ENCODE data around the gene CR1L. TPM values are rescaled to one million over a fixed set of nuclear protein-coding genes. Genes with fewer than 3 reads are reported as not detected.

CR1L gene
- total RNA-seq, 2 donors from 2014 or later = not detected

- Histone ChIP-seq H3K27me3 (replicated peaks; ENCODE audit: insufficient read depth) (no peaks in the 10 kb centered on the region), H3K36me3 (no peaks in the 10 kb centered on the region), H3K27ac (peak within 1 kb of the TSS; percentile 95 to 97), H3K4me3 (peak within 1 kb of the TSS; percentile 73 to 95), H3K4me1 (replicated peaks) (peaks cover 6% of the 10 kb centered on the region), H3K9me3 (no peaks in the 10 kb centered on the region)
- TF ChIP-seq POLR2AphosphoS5 (IDR thresholded peaks at IDR 0.05) = peak; percentile 97
- peak; percentile 98 for TF ChIP-seq POLR2A (IDR thresholded peaks at IDR 0.05)
- TF ChIP-seq CTCF (IDR thresholded peaks at IDR 0.05) = peak in 2 of 4 experiments; percentile 25 to 28
- intact Hi-C loops (cut with DNase I) = loop anchor here (5.0 kb wide), 2 partner anchors 40 to 135 kb away; no protein-coding TSS in a partner anchor
- under 1% methylated on average over 51 of the region's 55 CpGs for WGBS
- peak; percentile 98 for DNase-seq (ENCODE audit: low spot score)
These were observed 107.0 kb downstream of the CR1L start, which contains the start of gene CD46 for GRCh38 chr1:207751790-207752455. CD46 (plus strand) TSS chr1:207752054; CDS start chr1:207752213, 159 bp downstream.

- TF ChIP-seq CTCF (IDR thresholded peaks at IDR 0.05) (no peak), POLR2A (IDR thresholded peaks at IDR 0.05) (no peak), POLR2AphosphoS5 (IDR thresholded peaks at IDR 0.05) (no peak)
- Histone ChIP-seq H3K27ac (peak overlapping the region; percentile 95 to 97), H3K9me3 (no peaks in the 10 kb centered on the region), H3K4me1 (replicated peaks) (peaks cover 6% of the 10 kb centered on the region), H3K36me3 (no peaks in the 10 kb centered on the region), H3K27me3 (replicated peaks; ENCODE audit: insufficient read depth) (no peaks in the 10 kb centered on the region), H3K4me3 (peak overlapping the region; percentile 73 to 95)
- intact Hi-C loops (cut with DNase I) = loop anchor here (5.0 kb wide), 2 partner anchors 40 to 135 kb away; no protein-coding TSS in a partner anchor
- WGBS = under 1% methylated on average over 30 of the region's 30 CpGs
- no peak for DNase-seq (ENCODE audit: low spot score)
These were observed 107.6 kb downstream of the CR1L start for GRCh38 chr1:207752456-207752998.

GRCh38 chr1:207753611-207754010 lies 108.7 kb downstream of the CR1L start:
- Histone ChIP-seq H3K9me3 (no peaks in the 10 kb centered on the region), H3K27ac (peak overlapping the region; percentile 95 to 97), H3K27me3 (replicated peaks; ENCODE audit: insufficient read depth) (no peaks in the 10 kb centered on the region), H3K36me3 (no peaks in the 10 kb centered on the region), H3K4me1 (replicated peaks) (peaks cover 3% of the 10 kb centered on the region), H3K4me3 (peak overlapping the region; percentile 73 to 95)
- intact Hi-C loops (cut with DNase I) = loop anchor here (5.0 kb wide), 2 partner anchors 39 to 134 kb away; no protein-coding TSS in a partner anchor
- TF ChIP-seq POLR2A (IDR thresholded peaks at IDR 0.05) (no peak), POLR2AphosphoS5 (IDR thresholded peaks at IDR 0.05) (no peak), CTCF (IDR thresholded peaks at IDR 0.05) (no peak)
- no peak for DNase-seq (ENCODE audit: low spot score)
- WGBS = 54% methylated on average over 7 of the region's 7 CpGs

GRCh38 chr1:207754011-207754410 lies 109.1 kb downstream of the CR1L start:
- no peak for TF ChIP-seq POLR2AphosphoS5 (IDR thresholded peaks at IDR 0.05)
- TF ChIP-seq POLR2A (IDR thresholded peaks at IDR 0.05) = no peak
- TF ChIP-seq CTCF (IDR thresholded peaks at IDR 0.05) = no peak
- H3K36me3 ChIP-seq = no peaks in the 10 kb centered on the region
- WGBS = 36% methylated on average over 4 of the region's 4 CpGs
- no peaks in the 10 kb centered on the region for H3K9me3 ChIP-seq
- no peaks in the 10 kb centered on the region for H3K27me3 ChIP-seq (replicated peaks; ENCODE audit: insufficient read depth)
- H3K4me3 ChIP-seq = peak overlapping the region; percentile 73 to 95
- H3K4me1 ChIP-seq (replicated peaks) = peaks cover 3% of the 10 kb centered on the region
- intact Hi-C loops (cut with DNase I) = loop anchor here (5.0 kb wide), 2 partner anchors 38 to 133 kb away; no protein-coding TSS in a partner anchor
- no peak for DNase-seq (ENCODE audit: low spot score)
- H3K27ac ChIP-seq = peak overlapping the region; percentile 95 to 97
